Stromal cell of bone marrow (primary cell): ENCODE results near the gene CD247.
A peak's percentile ranks its signal among the peaks of the same experiment; 100 is the strongest.

Experiments used
- DNase-seq: peaks from one replicate; pipeline ENCODE4 v3.0.0-alpha.2; 2012; ENCODE audit warnings: low read depth

CD247 gene

DNA sequence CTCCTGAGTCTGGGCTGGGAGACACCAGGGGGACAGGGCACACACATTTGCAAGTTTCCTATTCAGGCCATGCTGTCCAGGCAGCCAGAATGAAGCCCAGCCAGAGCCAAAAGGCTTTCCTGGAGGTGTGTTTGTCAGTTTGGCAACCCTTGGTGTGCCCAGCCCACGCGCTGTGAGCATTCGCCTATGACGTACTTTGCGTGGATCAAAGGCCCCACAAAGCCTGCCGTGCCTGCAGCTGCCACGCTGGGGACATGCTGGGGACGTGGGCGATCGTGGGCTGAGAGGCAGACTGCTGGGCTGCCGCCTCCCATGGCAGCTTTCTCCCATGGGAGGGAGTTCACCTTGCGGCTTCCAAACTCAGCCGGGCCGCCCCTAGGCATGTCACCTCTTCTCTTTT is 57.5 kb downstream of the CD247 start:
- no peak for DNase-seq

DNA sequence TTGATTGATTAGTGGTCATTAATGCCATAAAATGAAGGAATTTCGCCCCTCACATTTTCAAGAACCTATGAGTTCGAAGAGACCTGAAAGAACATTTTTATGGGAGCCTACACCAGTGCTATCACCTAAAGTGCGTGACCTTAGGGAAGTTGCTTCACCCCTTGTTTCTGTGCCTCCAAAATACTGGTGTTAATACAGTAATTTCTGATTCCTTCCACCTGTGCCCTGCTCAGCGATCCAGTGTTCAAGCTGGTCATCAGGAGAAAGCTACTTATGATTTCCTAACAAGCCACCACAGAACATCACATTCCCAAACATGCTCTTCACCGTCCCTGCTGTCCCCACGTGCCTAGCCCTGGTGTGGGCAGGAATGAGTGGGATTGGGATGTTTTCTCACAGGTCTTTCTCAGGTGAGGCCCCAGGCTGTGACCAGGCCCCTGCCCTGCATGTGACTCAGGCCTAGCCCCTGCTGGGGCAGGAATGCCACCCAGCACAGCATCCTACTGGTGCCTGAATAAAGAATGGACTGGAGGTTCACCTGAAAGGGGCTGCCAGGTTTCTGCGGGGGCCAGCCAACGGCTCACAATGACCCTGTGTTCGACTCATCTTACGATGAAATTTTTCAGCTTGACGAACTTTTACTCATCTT is 60.3 kb downstream of the CD247 start:
- DNase-seq, result no peak

GRCh38 chr1:167456926-167457325 is 61.4 kb downstream of the CD247 start:
- no peak for DNase-seq

DNA sequence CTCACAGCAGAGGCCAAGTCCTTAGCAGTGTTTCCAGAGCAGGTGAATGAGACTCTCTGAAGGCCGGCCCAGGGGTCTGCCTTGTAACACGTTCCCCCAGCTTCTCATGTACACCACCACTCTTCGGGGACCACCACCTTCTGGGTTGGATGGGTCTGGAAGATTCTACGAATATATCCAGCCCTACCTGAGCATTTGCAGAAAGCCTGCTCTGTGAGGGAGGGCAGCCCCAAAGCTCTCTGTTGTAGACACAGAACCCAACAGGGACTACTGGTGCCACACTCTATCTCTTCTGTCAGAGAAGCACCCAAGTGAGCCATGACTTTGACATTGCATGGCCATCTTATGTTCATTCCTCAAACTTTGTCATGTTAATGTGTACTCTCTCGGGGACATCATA is 61.8 kb downstream of the CD247 start:
- no peak for DNase-seq

DNA sequence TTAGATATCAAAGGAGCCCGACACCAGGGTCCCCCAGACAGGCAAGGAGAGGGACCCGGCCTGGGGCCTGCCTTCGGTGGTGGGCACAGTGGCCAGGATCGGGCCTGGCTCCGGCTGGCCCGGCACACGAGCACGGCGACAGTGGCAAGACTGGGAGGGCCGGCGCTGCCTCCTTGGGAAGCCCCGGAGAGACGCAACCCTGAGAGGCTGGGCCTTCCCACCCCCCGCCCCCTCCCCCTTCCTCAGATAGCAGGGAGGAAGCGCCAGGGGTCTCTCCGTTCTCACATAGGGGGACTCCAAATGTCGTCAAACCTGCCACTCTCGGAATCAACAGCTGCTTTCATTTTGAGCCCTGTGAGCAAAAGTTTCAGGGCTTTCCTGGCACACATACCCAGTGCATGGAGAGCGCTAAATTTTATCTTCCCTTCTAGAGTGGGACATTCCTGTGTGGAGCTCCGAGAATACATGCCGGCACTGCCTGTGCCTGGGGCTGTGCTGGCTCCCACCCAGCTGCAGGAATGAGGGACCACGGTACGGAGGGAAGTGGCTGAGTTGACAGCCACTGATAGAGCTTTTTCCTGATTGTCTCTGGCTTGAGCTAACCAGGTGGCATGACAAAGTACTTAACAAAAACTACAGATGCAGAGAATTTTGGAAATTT is 62.4 kb downstream of the CD247 start:
- DNase-seq, result no peak

GRCh38 chr1:167454894-167455785 is 63.2 kb downstream of the CD247 start:
- no peak for DNase-seq

DNA sequence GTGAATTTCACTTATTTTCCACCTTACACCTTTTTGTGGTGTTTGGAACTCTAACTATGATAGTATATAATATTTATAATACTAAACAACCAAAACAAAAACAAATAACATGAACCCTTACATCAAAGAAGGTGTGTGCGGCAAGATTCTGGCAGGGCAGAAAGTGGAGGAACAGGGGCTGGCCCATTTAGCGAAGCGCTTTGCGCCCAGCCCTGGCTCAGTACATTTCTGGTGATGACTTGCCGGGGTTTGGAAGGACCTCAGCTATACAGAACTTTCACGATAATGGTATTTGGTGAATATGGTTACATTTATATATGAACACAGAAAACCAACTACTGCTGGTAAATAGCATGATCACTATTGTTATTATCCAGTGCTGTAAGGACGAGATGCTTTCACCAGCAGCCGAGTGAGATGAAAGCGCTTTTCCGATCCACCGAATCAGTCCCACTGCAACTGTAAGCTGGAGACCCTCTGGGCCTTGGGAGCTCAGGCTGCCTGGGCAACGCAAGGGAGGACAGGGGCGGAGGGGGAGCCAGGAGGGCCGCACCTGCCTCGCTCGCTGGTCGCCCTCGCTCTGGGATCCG is 63.9 kb downstream of the CD247 start:
- DNase-seq, result no peak

- no peak for DNase-seq
Measured at GRCh38 chr1:167453123-167453522, 65.2 kb downstream of the CD247 start.

DNA sequence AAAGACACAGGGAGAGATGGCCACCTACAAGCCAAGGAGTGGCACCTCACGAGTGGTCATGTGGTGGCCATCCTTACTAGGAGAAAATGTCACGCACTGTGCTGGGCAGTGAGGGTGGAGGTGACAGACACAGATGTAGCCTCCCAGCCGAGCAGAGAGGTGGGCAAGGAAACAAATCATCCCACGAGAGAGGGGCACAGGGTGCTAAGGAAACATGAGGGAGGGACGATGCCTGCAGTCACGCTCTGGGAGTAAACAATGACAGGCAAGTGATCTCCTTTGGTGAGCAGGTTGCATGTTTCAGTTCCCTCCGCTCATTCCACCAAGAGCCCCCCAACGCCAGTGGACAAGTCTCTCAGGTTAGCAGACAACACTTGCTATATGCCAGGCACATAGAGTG is 65.8 kb downstream of the CD247 start:
- no peak for DNase-seq

DNA sequence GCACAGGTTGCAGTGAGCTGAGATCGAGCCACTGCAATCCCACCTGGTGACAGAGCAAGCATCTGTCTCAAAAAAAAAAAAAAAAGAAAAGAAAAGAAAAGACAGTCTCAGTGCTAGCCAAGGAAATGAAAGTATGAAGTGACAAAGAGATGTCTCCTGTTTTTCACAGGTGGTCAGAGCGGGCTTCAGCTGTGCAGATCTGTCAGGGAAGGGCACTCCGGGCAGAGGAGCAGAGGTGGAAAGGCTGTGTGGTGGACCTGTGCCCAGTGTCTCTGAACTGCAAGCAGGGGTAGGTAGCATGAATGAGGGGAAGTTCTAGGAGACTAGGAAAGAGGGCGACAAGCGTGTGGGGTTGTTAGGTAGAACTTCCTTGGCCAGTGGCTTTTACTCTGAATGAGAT is 67.5 kb downstream of the CD247 start:
- no peak for DNase-seq

DNA sequence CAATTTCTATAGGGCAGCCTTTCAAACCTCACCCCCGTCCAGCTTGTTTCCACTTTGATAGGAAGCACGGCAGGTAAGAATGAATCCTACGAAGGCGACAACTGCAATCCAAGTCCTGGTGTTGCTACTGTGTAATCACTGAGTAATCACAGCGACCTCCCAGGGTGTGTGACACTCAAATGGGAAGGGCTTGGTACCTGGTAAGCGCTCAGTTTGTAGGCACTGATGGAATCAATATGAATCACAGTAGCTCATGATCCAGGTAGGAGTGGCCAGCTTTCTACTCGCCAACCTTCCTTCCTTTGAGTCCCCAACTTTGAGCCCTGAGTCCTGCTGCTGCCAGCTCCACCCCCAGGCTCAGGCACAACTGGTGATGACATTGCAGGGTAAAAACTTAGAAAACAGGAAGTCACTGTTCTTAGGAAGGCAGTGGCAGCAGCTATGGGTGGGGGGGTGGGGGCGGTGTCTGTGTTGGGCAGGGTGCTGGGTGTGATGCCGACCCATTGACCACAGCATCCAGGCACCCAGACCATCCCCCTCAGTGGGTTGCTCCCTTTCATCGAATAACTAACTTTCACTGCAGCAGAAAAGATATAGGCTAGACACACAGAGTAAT is 70.7 kb downstream of the CD247 start:
- no peak for DNase-seq

- DNase-seq, result no peak
Measured at GRCh38 chr1:167446966-167447365, 71.4 kb downstream of the CD247 start.

DNA sequence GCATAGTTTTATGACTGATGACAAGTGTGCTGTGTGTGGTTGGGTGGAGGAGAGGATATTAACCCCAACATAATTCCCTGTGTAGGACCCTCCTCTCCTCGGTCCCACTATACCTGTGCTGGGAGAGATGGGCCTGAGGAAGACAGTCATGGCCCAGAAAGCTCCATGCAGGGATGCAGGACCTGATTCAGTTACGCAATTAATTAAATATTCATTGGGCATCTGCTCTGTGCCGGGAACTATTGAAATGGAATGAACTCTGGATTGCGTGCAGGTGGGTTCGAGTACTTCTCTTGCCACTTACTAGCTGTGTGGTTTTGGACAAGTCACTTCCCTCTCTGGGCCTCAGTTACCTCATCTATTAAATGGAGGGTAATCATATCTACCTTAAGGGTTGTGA is 74.6 kb downstream of the CD247 start:
- DNase-seq, result no peak

DNA sequence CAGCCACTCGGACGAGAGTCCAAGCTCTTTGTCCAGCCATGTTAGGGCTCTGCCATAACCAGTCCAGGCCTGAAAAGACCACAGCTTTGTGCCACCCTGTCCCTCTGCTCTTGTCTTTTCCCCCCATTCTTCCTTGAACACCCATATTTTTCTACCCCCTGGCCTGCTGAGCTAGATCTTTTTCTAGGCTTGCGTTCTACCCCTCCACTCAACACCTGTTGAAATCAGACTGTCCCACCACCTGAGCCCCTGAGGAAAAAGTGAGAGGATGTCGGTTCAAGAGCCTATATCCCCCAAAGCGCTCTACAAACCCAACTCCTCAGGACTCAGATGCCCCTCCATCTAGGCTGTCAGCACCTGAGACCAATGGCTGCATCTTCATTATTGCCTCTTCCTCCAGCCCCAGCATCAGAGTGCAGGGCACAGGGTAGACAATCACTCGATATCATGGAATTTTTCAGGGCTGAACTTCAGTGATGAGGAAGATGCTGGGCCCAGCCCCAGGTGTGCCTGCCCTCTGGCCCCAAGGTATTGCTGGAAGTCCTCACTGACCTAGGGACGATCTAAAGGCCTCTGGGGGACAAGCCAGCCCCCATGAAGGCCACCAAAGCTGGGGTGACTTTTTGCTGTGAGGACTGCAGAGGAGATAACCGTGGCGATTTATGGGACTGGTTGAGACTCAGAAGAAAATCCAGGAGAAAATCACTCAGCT is 75.3 kb downstream of the CD247 start:
- DNase-seq, result no peak

- peak; percentile 42 for DNase-seq
Measured at GRCh38 chr1:167442142-167442848, 76.0 kb downstream of the CD247 start.

GRCh38 chr1:167441222-167441621 is 77.1 kb downstream of the CD247 start:
- no peak for DNase-seq

DNA sequence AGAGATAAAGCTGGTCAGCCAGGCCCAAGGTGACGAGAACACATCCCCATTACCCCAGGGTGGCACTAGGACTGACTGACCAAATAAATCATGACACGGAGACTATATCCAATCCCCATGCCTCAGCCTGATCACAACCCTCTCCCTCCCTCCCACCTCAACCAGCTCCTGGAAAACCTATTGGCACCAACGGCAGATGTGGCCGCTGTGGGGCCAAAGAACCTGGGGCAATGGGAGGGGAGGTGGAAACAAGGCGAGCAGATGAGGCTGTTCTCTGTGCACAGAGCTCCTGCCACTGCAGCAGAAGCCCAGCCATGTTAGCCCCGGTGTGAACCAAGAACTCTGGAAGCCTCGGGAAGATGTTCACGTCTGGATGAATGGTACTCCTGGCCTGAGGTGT is 77.6 kb downstream of the CD247 start:
- no peak for DNase-seq

- no peak for DNase-seq
Measured at GRCh38 chr1:167440345-167440744, 78.0 kb downstream of the CD247 start.

GRCh38 chr1:167439301-167439988 is 78.9 kb downstream of the CD247 start:
- no peak for DNase-seq
